Kidney glomerular epithelial cell (primary cell): ENCODE measurements around the gene TTC8.
"Not testable (repeated sequence)": the region's sequence is repeated elsewhere in the genome, so short reads cannot be mapped to it uniquely, and the experiment has no call there.

ENCODE experiments used
- DNase-seq: peaks from one replicate; lab custom pipeline; 2025; lab: John Stamatoyannopoulos, UW

The TTC8 gene

GRCh38 chr14:88825078-88825458 lies 617 bp downstream of the TTC8 start:
- peak; percentile 46 for DNase-seq

GRCh38 chr14:88825503-88825902 lies 1.1 kb downstream of the TTC8 start:
- no peak for DNase-seq

GRCh38 chr14:88829188-88829587 lies 4.7 kb downstream of the TTC8 start:
- no peak for DNase-seq

GRCh38 chr14:88829685-88830302 lies 5.3 kb downstream of the TTC8 start:
- no peak for DNase-seq

- DNase-seq = peak; percentile 26
Observed at GRCh38 chr14:88831284-88831683, 6.8 kb downstream of the TTC8 start.

- peak; percentile 72 for DNase-seq
Observed at GRCh38 chr14:88834883-88835431, 10.5 kb downstream of the TTC8 start.

- DNase-seq = no peak
Observed at GRCh38 chr14:88835661-88836060, 11.2 kb downstream of the TTC8 start.

GRCh38 chr14:88837495-88837894 lies 13.0 kb downstream of the TTC8 start:
- DNase-seq = no peak

- peak; percentile 4 for DNase-seq
Observed at GRCh38 chr14:88838015-88838414, 13.6 kb downstream of the TTC8 start.

GRCh38 chr14:88840926-88841325 lies 16.5 kb downstream of the TTC8 start:
- no peak for DNase-seq

GRCh38 chr14:88841741-88842140 lies 17.3 kb downstream of the TTC8 start:
- DNase-seq = peak; percentile 21

GRCh38 chr14:88842414-88842813 lies 18.0 kb downstream of the TTC8 start:
- no peak for DNase-seq

GRCh38 chr14:88844980-88845491 lies 20.6 kb downstream of the TTC8 start:
- no peak for DNase-seq

- peak; percentile 2 for DNase-seq
Observed at GRCh38 chr14:88848571-88848970, 24.1 kb downstream of the TTC8 start.

- DNase-seq = no peak
Observed at GRCh38 chr14:88849716-88850115, 25.3 kb downstream of the TTC8 start.

- DNase-seq = no peak
Observed at GRCh38 chr14:88851587-88851986, 27.1 kb downstream of the TTC8 start.

- DNase-seq = no peak
Observed at GRCh38 chr14:88852632-88853031, 28.2 kb downstream of the TTC8 start.

GRCh38 chr14:88853129-88853528 lies 28.7 kb downstream of the TTC8 start:
- DNase-seq = no peak

GRCh38 chr14:88856786-88857366 lies 32.4 kb downstream of the TTC8 start:
- DNase-seq = no peak

GRCh38 chr14:88857861-88858260 lies 33.4 kb downstream of the TTC8 start:
- not testable (repeated sequence) for DNase-seq

- not testable (repeated sequence) for DNase-seq
Observed at GRCh38 chr14:88859118-88859517, 34.7 kb downstream of the TTC8 start.

GRCh38 chr14:88863167-88863566 lies 38.7 kb downstream of the TTC8 start:
- no peak for DNase-seq

GRCh38 chr14:88864198-88864597 lies 39.7 kb downstream of the TTC8 start:
- DNase-seq = no peak

- DNase-seq = no peak
Observed at GRCh38 chr14:88866305-88866704, 41.9 kb downstream of the TTC8 start.
